ENCODE measurements around the gene GNAS-AS1. TPM values are rescaled to one million over a fixed set of nuclear protein-coding genes. Genes with fewer than 3 reads are reported as not detected.

The GNAS-AS1 gene
- total RNA-seq, 1 donor from 2014 or later: not detected

DNA sequence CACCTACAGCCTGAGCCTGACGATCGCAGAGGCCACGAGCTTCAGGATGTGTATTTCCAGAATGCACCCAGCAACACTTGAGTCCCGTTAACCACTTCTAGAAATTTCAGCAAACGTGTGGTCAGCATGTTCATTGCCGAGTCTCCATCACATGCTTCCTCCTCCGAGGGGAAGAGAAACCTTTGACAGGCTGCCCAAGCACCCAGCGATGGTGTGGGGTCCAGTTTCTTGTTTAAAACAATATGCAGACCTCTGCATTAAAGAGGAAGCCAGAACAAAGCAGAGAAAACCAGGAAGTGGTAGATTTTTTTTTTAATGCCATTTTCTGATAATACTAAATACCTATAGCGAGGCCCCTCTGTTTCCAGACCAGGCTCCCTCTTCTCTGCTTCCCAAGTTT lies 71.9 kb downstream of the GNAS-AS1 start:
- Histone ChIP-seq H3K27me3 (no peaks in the 10 kb centered on the region), H3K36me3 (no peaks in the 10 kb centered on the region), H3K9me3 (no peaks in the 10 kb centered on the region), H3K4me3 (no peak overlapping the region), H3K27ac (no peak overlapping the region), H3K4me1 (no peaks in the 10 kb centered on the region)
- DNase-seq (ENCODE audit: low spot score in 2 of 2): no peak
- intact Hi-C loops (cut with DNase I): no loop called here
- TF ChIP-seq, protein P1, sequence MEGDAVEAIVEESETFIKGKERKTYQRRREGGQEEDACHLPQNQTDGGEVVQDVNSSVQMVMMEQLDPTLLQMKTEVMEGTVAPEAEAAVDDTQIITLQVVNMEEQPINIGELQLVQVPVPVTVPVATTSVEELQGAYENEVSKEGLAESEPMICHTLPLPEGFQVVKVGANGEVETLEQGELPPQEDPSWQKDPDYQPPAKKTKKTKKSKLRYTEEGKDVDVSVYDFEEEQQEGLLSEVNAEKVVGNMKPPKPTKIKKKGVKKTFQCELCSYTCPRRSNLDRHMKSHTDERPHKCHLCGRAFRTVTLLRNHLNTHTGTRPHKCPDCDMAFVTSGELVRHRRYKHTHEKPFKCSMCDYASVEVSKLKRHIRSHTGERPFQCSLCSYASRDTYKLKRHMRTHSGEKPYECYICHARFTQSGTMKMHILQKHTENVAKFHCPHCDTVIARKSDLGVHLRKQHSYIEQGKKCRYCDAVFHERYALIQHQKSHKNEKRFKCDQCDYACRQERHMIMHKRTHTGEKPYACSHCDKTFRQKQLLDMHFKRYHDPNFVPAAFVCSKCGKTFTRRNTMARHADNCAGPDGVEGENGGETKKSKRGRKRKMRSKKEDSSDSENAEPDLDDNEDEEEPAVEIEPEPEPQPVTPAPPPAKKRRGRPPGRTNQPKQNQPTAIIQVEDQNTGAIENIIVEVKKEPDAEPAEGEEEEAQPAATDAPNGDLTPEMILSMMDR (IDR thresholded peaks at IDR 0.05): no peak

DNA sequence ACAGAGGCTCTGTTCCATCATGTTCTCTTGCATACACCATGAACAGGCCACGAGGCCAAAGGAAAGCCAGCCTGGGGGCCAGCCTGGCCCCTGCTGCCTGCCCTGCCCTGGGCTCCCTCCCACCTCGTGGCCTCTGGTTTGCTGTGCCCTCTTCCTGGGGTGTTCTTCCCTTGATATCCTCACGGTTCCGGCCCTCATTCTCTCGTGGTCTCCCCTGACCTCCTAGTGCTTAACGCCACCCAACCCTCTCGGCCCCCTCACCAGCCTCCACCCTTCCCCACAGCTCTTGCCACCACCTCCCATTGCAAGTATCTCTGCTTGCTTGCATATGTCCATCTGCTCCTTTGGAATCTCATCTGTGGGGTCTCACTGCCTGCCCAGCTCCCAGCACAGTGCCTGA lies 73.0 kb downstream of the GNAS-AS1 start:
- no peaks in the 10 kb centered on the region for H3K4me1 ChIP-seq
- intact Hi-C loops (cut with DNase I): no loop called here
- no peaks in the 10 kb centered on the region for H3K36me3 ChIP-seq
- no peak overlapping the region for H3K27ac ChIP-seq
- DNase-seq (ENCODE audit: low spot score in 2 of 2): no peak
- no peaks in the 10 kb centered on the region for H3K27me3 ChIP-seq
- TF ChIP-seq, protein P1 (IDR thresholded peaks at IDR 0.05): no peak
- no peak overlapping the region for H3K4me3 ChIP-seq
- H3K9me3 ChIP-seq: no peaks in the 10 kb centered on the region

DNA sequence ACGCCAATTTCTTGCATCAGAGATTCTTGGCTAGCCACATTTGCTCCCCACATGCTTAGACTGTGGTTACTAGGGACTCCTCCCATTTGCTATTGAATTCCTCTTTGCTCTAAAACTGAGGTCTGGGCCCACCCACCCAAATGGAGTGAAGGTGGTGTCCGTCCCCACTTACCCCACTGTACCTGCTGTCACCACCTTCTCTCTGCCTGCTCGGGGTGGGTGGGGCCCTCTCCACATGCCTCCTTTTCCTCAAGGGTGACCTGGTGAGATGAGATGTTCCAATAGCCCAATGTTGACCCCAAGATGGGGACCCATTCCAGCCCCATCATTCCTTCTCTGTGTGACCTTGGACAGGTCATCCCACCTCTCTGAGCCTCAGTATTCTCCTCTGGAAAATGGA lies 74.6 kb downstream of the GNAS-AS1 start:
- intact Hi-C loops (cut with DNase I): no loop called here
- DNase-seq (ENCODE audit: low spot score in 2 of 2): no peak
- no peaks in the 10 kb centered on the region for H3K36me3 ChIP-seq
- no peaks in the 10 kb centered on the region for H3K9me3 ChIP-seq
- TF ChIP-seq, protein P1 (IDR thresholded peaks at IDR 0.05): no peak
- no peak overlapping the region for H3K4me3 ChIP-seq
- H3K27ac ChIP-seq: no peak overlapping the region
- H3K4me1 ChIP-seq: no peaks in the 10 kb centered on the region
- H3K27me3 ChIP-seq: no peaks in the 10 kb centered on the region

DNA sequence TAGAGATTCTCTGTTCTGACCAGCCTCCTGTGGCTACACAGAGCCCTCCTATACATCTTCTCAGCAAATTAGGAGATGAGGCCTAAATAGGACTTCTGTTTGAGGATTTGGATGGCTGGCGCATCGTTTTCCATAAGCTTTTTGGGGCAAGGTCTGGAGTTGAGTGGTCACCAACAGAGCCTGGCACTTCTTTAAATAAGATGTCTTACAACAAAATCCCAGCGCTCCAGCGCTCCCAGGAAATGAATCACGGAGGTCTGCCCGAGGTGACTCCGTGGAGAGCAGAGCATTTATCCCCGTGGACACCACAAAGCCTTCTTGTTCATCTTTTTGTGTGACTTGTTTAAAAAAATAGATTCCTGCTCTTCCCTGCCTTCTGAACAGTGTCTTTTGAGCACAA lies 75.3 kb downstream of the GNAS-AS1 start:
- TF ChIP-seq, protein P1 (IDR thresholded peaks at IDR 0.05): no peak
- no peaks in the 10 kb centered on the region for H3K36me3 ChIP-seq
- H3K27ac ChIP-seq: no peak overlapping the region
- no peak overlapping the region for H3K4me3 ChIP-seq
- H3K9me3 ChIP-seq: no peaks in the 10 kb centered on the region
- H3K4me1 ChIP-seq: no peaks in the 10 kb centered on the region
- intact Hi-C loops (cut with DNase I): no loop called here
- no peak for DNase-seq (ENCODE audit: low spot score in 2 of 2)
- H3K27me3 ChIP-seq: no peaks in the 10 kb centered on the region

DNA sequence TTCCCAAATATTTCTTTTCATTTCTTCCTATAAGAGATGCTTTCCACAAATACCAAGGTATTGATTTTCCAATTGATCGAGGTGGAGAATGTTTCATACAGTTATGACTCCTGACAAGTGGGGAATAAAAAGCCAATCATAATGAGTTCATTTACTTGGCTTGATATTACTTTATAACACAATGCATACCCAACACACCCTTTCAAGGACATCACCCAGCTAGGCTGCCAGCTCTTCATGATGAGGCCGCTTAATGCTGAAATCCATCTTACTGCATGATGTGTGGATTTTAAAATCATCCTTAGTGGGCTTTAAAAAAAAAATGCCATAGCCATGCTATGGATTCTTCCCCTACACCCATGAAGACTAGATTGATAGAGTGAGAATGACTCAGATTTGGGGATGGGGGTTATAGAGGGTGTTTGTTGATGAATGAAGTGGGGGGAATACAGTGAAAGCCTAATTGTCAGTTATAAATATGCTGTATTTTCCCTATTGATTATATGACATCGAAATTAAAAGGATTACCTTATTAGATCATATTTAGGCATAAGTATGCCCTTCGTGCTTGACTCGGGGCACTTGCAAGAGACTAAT lies 75.9 kb downstream of the GNAS-AS1 start:
- TF ChIP-seq, protein P1 (IDR thresholded peaks at IDR 0.05): no peak
- DNase-seq (ENCODE audit: low spot score in 2 of 2): no peak
- no peaks in the 10 kb centered on the region for H3K4me1 ChIP-seq
- no peak overlapping the region for H3K4me3 ChIP-seq
- no peaks in the 10 kb centered on the region for H3K27me3 ChIP-seq
- intact Hi-C loops (cut with DNase I): no loop called here
- H3K36me3 ChIP-seq: no peaks in the 10 kb centered on the region
- H3K27ac ChIP-seq: no peak overlapping the region
- no peaks in the 10 kb centered on the region for H3K9me3 ChIP-seq

DNA sequence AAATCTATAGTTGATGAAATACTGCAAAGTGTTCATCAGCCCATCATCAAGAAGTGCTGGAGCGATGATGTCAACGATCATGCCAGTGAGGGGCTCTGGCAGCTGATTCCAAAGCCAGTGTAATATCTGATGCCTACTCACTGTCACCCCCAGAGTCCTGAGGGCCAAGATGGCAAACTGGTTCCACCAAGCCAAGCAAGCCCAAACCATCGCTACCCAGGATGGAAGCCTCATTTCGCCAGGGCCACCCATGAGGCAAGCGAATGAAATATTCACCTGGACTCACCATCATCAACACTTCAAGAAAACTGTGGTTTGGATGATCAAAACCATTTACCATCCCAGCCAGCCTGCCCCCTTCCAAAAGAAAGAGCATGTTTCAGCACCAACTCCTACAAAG lies 76.5 kb downstream of the GNAS-AS1 start:
- Histone ChIP-seq H3K4me1 (no peaks in the 10 kb centered on the region), H3K4me3 (no peak overlapping the region), H3K9me3 (no peaks in the 10 kb centered on the region), H3K36me3 (no peaks in the 10 kb centered on the region), H3K27me3 (no peaks in the 10 kb centered on the region), H3K27ac (no peak overlapping the region)
- intact Hi-C loops (cut with DNase I): no loop called here
- TF ChIP-seq, protein P1 (IDR thresholded peaks at IDR 0.05): no peak
- DNase-seq (ENCODE audit: low spot score in 2 of 2): no peak

Data from ascending aorta (tissue), 2 donors.